Measurements from ENCODE around the gene SLC6A5.

The SLC6A5 gene

DNA sequence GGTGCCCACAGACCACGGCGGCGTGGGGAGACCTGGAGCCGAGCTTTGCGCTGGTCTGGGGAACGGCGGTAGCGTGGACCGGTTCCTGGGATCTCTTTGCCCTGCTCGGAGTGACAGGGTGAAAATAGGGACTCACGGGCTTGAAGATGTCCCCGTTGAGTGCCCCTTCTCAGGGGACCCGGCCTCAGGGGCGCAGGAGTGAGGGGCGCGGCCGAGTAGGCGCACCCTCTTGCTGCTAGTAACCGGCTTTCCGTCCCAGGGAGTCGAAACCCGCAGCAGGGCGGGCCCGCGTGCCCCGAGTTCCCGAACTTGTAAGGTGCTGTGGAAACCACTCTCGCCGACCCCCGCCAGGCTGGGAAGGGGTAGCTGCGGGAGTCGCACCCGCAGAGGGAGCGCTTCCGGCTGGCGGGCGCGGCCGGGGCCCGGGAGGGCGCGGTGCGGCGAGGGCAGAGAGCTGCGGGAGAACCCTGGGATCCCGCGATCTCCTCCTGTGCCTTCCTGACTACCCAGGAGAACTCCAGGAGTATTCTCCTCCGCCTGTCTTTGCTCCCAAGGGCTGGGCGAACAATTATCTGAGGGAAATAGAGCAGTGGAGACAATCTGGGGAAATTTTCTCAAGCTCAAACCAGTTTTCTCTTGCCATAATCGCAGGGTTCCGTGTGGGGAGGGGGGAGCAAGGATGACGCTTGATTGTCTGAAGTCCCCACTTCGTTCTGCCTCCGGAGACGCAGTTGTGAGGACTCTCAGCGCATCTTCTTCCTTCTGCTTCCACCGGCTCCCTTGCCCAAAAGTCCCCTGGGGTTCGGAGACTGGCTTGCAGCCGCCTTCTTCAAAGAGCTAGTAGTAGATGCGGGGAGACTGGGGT lies 70.6 kb downstream of the SLC6A5 start:
- DNase-seq (ENCODE audit: low read depth), result no peak

DNA sequence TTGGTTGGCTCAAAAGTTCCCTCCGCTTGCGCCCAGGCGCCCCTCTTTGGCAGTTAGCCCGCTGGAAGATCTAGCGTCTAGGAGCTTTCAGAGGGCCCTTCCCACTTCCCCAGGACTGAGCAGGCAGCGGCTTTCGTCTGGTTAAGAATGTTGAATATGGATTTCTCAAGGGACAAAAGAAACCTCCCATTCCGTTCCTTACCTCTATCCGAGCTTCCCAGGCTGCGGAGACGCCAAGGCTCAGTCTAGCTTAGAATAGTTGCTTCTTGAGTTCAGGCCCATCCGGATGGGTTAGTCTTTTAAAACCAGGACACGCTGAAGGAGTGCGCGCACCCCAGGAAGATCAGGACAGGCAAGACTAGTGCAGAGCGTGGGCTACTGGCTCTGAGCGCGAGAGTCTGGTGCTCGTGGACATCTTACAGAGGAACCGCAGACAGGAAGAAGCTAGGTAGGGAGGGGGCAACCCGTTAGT lies 71.6 kb downstream of the SLC6A5 start:
- no peak for DNase-seq (ENCODE audit: low read depth)

DNA sequence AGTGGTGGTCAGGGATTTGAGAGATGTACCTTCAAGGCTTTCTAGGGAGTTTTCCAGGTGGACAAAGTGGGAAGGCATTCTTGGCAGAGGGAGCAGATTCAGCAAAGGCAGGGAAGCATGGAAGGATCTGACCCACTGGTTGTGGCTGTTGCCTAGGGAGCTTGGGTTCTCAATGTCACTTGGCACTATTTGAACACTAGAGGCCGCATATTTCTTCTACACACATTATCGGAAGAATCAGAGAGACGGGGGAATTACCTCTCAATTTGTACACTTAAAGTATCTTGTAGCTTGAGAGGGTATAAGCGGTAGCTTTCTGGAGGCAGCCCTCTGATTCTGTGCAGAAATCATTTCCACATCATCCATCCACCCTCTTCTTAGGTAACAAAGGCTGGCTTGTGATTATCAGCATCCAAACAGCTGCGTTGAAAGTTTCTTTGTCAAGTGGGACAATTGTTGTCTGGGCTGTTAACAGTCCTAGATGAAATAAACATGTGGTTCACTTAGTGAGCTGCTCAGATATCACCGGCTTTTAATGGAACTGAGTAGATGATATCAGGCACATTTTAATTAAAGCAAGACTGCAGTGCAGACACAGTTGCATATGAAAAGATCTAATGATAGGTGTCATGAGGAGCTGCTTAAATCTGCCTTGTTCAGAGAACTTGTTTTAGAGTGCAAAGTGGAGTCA lies 72.6 kb downstream of the SLC6A5 start:
- DNase-seq (ENCODE audit: low read depth), result no peak

DNA sequence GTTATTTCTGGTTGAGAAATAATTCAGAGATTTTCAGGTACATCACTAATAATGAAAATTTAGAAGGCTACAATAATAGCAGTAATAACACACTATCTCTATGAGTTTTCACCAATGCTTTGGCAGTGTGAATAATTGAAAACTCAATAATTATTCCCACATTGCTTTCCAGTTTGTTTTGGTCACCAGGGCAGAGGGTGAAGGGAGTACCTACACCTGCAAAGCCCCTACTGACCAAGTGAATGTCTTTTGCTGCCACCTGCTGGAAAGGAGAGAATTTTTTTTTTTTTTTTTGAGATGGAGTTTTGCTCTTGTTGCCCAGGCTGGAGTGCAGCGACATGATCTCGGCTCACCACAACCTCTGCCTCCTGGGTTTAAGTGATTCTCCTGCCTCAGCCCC lies 73.2 kb downstream of the SLC6A5 start:
- no peak for DNase-seq (ENCODE audit: low read depth)

DNA sequence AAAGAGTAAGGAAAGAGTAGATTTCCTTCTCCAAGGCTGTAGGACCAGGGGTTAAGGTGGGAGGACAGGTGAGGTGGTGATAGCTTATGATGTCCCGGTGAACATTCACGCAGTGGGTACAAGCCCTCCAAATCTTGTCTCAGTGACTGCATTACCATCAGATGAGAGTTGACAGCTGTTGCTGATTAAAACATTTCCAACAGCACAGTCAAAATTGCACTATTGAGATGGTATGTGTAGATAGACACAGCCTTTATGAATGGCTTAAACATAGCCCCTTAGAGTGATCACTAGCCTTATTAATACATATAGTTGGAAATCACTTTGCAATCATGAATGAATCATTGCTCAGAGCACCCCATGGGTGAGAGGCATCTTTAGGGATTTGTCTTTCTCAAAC lies 77.2 kb downstream of the SLC6A5 start:
- DNase-seq (ENCODE audit: low read depth), result no peak

DNA sequence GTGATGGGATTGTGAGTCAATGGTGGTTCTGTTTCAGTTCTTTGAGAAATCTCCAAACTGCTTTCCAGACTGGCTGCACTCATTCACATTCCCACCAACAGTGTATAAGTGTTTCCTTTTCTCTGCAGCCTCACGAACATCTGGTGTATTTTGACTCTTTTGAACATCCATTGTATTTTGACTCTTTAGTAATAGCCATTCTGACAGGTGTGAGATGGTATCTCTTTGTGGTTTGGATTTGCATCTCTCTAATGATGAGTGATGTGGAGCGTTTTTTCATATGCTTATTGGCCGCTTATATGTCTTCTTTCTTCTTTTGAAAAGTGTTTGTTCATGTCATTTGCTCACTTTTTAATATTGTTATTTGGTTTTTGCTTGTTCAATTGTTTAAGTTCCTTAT lies 89.4 kb downstream of the SLC6A5 start:
- no peak for DNase-seq (ENCODE audit: low read depth)

DNA sequence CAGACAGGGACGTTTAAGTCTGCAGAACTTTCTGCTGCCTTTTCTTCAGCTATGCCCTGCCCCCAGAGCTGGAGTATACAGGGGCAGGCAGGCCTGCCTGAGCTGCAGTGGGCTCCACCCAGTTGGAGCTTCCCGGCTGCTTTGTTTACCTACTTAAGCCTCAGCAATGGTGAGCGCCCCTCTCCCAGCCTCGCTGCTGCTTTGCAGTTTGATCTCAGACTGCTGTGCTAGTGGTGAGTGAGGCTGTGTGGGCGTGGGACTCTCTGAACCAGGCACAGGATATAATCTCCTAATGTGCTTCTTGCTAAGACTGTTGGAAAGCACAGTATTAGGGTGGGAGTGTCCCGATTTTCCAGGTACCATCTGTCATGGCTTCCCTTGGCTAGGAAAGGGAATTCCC lies 108.5 kb downstream of the SLC6A5 start:
- DNase-seq (ENCODE audit: low read depth), result no peak
